K562 (cell line): ENCODE data around the gene PRKAR1B. TPM values are rescaled to one million over a fixed set of nuclear protein-coding genes. Genes with fewer than 3 reads are reported as not detected.

Experiments used
- BHLHE40 ChIP-seq: IDR thresholded peaks from 2 replicates; pipeline ENCODE4 v1.6.1; 2011; ENCODE audit warnings: low read length, improper control_type of control experiment
- CBX3 ChIP-seq, 2 experiments: IDR thresholded peaks; 1 replicate in 1 of 2; 2 replicates in 1 of 2; pipeline ENCODE4 v1.6.1; 2012; ENCODE audit warnings: inconsistent platforms in 2 of 2, low read length in 2 of 2, borderline replicate concordance in 1 of 2, control low read depth in 1 of 2
- FOSL1 ChIP-seq: fragments of 200-800 bp; sonication (Bioruptor generic); conservative IDR thresholded peaks from 2 replicates; pipeline ENCODE4 v1.6.1; 2016; ENCODE audit warnings: missing genetic modification characterization, missing compliant biosample characterization
- GTF2E2 ChIP-seq: fragments of 200-800 bp; sonication (Bioruptor generic); IDR thresholded peaks from 2 replicates; pipeline ENCODE4 v1.6.1; 2016; ENCODE audit warnings: missing genetic modification characterization, missing compliant biosample characterization
- MTF1 ChIP-seq: fragments of 250-450 bp; sonication (Bioruptor Pico); IDR thresholded peaks from 2 replicates; pipeline ENCODE4 v1.9.0; 2021; ENCODE audit warnings: moderate library complexity, mild to moderate bottlenecking, inconsistent platforms, borderline replicate concordance
- MXI1 ChIP-seq: IDR thresholded peaks from 2 replicates; pipeline ENCODE4 v1.6.1; 2011; ENCODE audit warnings: low read depth, mild to moderate bottlenecking, improper control_type of control experiment, low read length
- NFXL1 ChIP-seq: fragments of 450-650 bp; formaldehyde crosslinking; IDR thresholded peaks from 2 replicates; pipeline ENCODE4 v1.4.0; 2021; ENCODE audit warnings: mild to moderate bottlenecking
- OTX1 ChIP-seq: fragments of 450-650 bp; formaldehyde crosslinking; IDR thresholded peaks from 2 replicates; pipeline ENCODE4 v1.4.0; 2022; ENCODE audit warnings: mild to moderate bottlenecking
- RBM25 ChIP-seq: fragments of 200-400 bp; formaldehyde crosslinking; IDR thresholded peaks from 2 replicates; pipeline ENCODE4 v1.6.1; 2018; ENCODE audit warnings: low read length, low read depth, moderate library complexity; ENCODE audit not compliant: severe bottlenecking
- STAT5A ChIP-seq: IDR thresholded peaks from 2 replicates; pipeline ENCODE4 v1.6.1; 2012; ENCODE audit warnings: low read length, inconsistent platforms, borderline replicate concordance
- ZNF583 ChIP-seq: fragments of 250-450 bp; sonication (Bioruptor Pico); IDR thresholded peaks from 2 replicates; pipeline ENCODE4 v1.4.0; 2020
- polyA plus RNA-seq, 8 experiments: library from polyadenylated mRNA; depleted of rRNA in 4 of 8; stranded (reverse) in 5 of 8; unstranded in 3 of 8; fragments of >200 nt; fragmentation: Nextera tagmentation in 2 of 8; fragmentation: Illumina TruSeq in 1 of 8; extraction: Ambion mirVana in 2 of 8; extraction: Trizol in 1 of 8; gene quantifications; 2 replicates each; pipeline versions ENCODE4 v1.2.1 to v1.2.3, GENCODE V29; 2011 to 2014; ENCODE audit warnings: inconsistent platforms in 1 of 8, missing spikeins in 1 of 8
- total RNA-seq, 7 experiments: library from RNA; depleted of rRNA in 6 of 7; stranded (reverse); fragments of >200 nt in 6 of 7; fragmentation: Illumina TruSeq in 2 of 7; extraction: Trizol in 2 of 7; gene quantifications; 2 replicates each; pipeline versions ENCODE4 v1.2.1 to v1.2.3, GENCODE V29; 2011 to 2021; ENCODE audit warnings: low replicate concordance in 1 of 7
- TF ChIP-seq, protein P1 (sequence below): fragments of 450-650 bp; IDR thresholded peaks from 2 replicates; pipeline ENCODE4 v1.6.1; 2018; ENCODE audit warnings: mild to moderate bottlenecking, low read depth; ENCODE audit not compliant: partially characterized antibody
- TF ChIP-seq, protein P2 (sequence below): sonication (generic); formaldehyde crosslinking; IDR thresholded peaks from 2 replicates; pipeline ENCODE4 v1.8.0; 2022; ENCODE audit warnings: missing genetic modification reagents, mild to moderate bottlenecking, borderline replicate concordance

Gene PRKAR1B
- total and polyA plus RNA-seq, 9 of the 15 experiments (the other 6 are each of a cell fraction or from before 2014, with no cell fraction given) = 0.99 to 30.5 (median 12.7) TPM

DNA sequence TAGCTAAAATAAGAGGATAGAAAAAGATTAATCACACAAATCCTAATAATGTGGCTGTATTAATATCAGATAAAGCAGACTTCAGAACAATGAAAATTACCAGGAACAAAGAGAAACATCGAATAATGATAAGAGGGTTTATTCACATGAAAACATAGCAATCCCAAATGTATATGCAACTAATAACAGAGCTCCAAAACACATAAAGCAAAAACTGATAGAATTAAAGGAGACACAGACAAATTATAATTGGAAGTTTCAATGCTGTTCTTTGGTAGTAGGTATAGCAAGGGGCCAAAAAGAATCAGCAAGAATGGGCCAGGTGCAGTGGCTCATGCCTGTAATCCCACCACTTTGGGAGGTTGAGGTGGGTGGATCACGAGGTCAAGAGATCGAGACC lies 24.0 kb downstream of the PRKAR1B start (continued):
- TF ChIP-seq RBM25 (peak; percentile 40), ZNF583 (CRISPR knock-in tag) (no peak), STAT5A (no peak), GTF2E2 (tag) (no peak), FOSL1 (tag) (no peak), NFXL1 (no peak), BHLHE40 (no peak), MTF1 (no peak), CBX3 (IDR thresholded peaks at IDR 0.05; ENCODE audit: borderline replicate concordance in 1 of 2, low read length in 2 of 2) (peak in 1 of 2 experiments; percentile 66; a peak in 1 of 3 replicates), MXI1 (no peak), OTX1 (CRISPR knock-in tag) (no peak)
- TF ChIP-seq, protein P1, sequence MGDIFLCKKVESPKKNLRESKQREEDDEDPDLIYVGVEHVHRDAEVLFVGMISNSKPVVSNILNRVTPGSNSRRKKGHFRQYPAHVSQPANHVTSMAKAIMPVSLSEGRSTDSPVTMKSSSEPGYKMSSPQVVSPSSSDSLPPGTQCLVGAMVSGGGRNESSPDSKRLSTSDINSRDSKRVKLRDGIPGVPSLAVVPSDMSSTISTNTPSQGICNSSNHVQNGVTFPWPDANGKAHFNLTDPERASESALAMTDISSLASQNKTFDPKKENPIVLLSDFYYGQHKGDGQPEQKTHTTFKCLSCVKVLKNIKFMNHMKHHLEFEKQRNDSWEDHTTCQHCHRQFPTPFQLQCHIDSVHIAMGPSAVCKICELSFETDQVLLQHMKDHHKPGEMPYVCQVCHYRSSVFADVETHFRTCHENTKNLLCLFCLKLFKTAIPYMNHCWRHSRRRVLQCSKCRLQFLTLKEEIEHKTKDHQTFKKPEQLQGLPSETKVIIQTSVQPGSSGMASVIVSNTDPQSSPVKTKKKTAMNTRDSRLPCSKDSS = peak; percentile 37
- TF ChIP-seq, protein P2, sequence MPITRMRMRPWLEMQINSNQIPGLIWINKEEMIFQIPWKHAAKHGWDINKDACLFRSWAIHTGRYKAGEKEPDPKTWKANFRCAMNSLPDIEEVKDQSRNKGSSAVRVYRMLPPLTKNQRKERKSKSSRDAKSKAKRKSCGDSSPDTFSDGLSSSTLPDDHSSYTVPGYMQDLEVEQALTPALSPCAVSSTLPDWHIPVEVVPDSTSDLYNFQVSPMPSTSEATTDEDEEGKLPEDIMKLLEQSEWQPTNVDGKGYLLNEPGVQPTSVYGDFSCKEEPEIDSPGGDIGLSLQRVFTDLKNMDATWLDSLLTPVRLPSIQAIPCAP (CRISPR knock-in tag) = no peak
